ENCODE measurements around the gene TGFBR3L.

TGFBR3L gene

DNA sequence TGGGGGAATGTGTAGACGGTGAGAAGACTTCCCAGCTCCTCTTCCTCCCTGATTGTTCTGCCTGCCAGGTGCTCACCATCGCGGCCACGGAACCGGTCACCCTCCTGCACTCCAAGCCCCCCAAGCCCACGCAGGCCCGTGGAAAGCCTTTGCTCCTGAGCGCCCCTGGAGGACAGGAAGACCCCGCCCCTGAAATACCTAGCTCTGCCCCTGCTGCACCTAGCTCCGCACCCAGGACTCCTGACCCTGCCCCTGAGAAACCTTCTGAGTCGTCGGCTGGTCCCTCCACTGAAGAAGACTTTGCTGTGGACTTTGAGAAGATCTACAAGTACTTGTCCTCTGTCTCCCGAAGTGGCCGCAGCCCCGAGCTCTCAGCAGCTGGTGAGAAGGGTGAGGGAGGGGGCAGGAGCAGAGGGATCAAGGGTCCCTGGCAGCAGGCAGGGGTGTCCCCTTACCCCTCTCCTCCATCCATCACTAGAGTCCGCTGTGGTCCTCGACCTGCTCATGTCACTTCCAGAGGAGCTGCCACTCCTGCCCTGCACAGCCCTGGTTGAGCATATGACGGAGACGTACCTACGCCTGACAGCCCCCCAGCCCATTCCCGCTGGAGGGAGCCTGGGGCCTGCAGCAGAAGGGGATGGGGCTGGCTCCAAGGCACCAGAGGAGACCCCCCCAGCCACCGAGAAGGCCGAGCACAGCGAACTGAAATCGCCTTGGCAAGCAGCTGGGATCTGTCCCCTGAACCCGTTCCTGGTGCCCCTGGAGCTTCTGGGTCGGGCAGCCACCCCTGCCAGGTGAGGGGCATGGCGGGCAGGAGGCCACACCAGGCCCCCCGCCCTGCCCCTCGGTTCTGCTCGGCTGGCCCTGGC, 7.6 kb downstream of the TGFBR3L start:
- Histone ChIP-seq H3K27me3 (ENCODE audit: control insufficient read depth, insufficient read depth, low read length) (peaks cover 2% of the 10 kb centered on the region), H3K36me3 (ENCODE audit: insufficient read depth, low read length) (peaks cover 22% of the 10 kb centered on the region), H3K4me1 (ENCODE audit: control insufficient read depth, insufficient read depth, low read length) (peaks cover 43% of the 10 kb centered on the region), H3K9me3 (replicated peaks; ENCODE audit: low read length) (no peaks in the 10 kb centered on the region), H3K4me2 (ENCODE audit: low read length) (peak overlapping the region; percentile 93), H3K9ac (ENCODE audit: low read depth, low read length) (peak overlapping the region; percentile 86), H3K4me3 (ENCODE audit: low read length) (peak overlapping the region; percentile 76)

DNA sequence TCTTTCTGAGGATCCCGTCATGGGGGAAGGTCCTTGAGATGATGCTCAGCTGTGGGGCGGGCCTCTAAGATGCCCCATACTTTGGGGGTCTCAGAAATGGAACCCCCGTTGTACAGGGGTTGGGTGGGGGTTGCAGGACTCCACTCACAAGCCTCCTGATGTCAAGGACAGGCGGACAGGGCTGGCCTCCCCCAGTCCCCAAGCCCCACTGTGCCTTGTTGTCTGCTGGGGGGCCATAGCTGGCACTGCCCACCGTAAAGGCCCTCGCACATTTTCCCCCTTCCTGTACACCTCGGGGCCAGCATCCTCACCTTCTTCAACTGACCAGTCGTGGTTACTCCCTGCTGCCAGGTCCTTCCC, 8.2 kb downstream of the TGFBR3L start:
- no peak overlapping the region for H3K9ac ChIP-seq (ENCODE audit: low read depth, low read length)
- no peak overlapping the region for H3K4me2 ChIP-seq (ENCODE audit: low read length)
- no peak overlapping the region for H3K4me3 ChIP-seq (ENCODE audit: low read length)
- peaks cover 22% of the 10 kb centered on the region for H3K36me3 ChIP-seq (ENCODE audit: insufficient read depth, low read length)
- H3K4me1 ChIP-seq (ENCODE audit: control insufficient read depth, insufficient read depth, low read length) = peaks cover 42% of the 10 kb centered on the region
- H3K9me3 ChIP-seq (replicated peaks; ENCODE audit: low read length) = no peaks in the 10 kb centered on the region
- H3K27me3 ChIP-seq (ENCODE audit: control insufficient read depth, insufficient read depth, low read length) = no peaks in the 10 kb centered on the region

DNA sequence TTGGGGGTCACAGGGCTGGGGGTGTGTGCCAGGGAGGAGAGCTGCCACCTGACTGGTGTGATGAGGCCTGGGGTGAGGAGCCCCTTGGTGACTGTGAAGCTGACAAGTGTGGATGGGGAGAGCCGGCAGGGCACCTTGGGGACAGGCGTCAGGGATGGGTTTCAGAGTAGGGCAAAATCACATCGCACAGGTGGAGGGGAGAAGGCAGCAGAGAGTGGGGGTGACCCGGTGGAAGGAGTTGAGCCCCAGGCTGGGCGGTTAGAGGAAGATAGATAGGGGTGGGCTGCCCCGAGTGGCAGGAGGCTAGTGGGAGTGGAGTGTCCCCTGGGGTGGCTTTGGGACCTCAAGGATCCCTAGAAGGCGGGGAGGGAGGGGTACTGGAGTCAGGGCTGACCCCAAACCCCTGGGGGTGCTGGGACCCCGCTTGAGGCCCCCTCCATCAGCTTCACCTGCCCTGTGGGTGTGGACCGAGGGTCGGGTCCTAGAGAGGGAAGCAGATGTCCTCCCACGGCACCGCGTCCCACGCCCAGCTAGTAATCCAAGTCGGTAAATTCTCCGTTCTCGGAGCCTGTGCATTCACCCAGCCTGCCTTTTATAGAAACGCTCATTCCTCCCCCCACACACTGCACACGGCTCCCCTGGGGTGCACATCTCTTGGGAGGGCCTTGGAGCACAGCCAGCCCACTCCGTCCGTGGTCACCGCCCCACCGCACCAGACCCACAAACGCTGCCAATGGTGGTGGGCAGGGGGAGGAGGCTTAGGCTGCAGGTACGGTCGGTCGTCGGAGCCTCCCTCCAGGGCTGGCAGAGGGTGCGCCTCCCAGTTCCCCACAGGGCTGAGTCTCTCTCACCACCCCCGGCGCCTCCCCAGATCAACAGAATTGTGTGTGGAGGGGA, 8.9 kb downstream of the TGFBR3L start:
- Histone ChIP-seq H3K4me3 (ENCODE audit: low read length) (no peak overlapping the region), H3K4me2 (ENCODE audit: low read length) (no peak overlapping the region), H3K27me3 (ENCODE audit: control insufficient read depth, insufficient read depth, low read length) (no peaks in the 10 kb centered on the region), H3K36me3 (ENCODE audit: insufficient read depth, low read length) (peaks cover 22% of the 10 kb centered on the region), H3K9ac (ENCODE audit: low read depth, low read length) (no peak overlapping the region), H3K9me3 (replicated peaks; ENCODE audit: low read length) (no peaks in the 10 kb centered on the region), H3K4me1 (ENCODE audit: control insufficient read depth, insufficient read depth, low read length) (peaks cover 48% of the 10 kb centered on the region)

DNA sequence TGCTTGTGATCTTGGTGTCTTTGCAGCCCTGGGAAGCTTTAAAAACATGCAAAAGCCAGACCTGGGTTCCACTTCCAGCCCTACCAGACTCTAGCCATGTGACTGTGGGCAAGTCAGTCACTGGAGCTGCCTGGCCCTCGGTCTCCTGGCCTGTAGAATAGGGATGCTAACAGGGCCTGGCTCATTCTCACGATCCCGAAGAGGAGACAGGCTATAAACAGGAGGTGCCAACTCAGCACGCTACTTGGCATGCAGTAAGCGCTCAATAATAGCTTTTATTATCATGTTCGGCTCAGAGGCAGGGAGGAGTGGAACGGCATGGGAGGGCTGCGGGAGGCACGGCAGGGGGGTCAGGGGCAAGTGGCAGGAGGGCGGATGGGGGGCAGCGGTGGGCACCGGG, 9.6 kb downstream of the TGFBR3L start:
- H3K4me2 ChIP-seq (ENCODE audit: low read length) = no peak overlapping the region
- peaks cover 22% of the 10 kb centered on the region for H3K36me3 ChIP-seq (ENCODE audit: insufficient read depth, low read length)
- H3K4me3 ChIP-seq (ENCODE audit: low read length) = no peak overlapping the region
- peaks cover 53% of the 10 kb centered on the region for H3K4me1 ChIP-seq (ENCODE audit: control insufficient read depth, insufficient read depth, low read length)
- H3K9ac ChIP-seq (ENCODE audit: low read depth, low read length) = no peak overlapping the region
- H3K9me3 ChIP-seq (replicated peaks; ENCODE audit: low read length) = no peaks in the 10 kb centered on the region
- H3K27me3 ChIP-seq (ENCODE audit: control insufficient read depth, insufficient read depth, low read length) = no peaks in the 10 kb centered on the region

DNA sequence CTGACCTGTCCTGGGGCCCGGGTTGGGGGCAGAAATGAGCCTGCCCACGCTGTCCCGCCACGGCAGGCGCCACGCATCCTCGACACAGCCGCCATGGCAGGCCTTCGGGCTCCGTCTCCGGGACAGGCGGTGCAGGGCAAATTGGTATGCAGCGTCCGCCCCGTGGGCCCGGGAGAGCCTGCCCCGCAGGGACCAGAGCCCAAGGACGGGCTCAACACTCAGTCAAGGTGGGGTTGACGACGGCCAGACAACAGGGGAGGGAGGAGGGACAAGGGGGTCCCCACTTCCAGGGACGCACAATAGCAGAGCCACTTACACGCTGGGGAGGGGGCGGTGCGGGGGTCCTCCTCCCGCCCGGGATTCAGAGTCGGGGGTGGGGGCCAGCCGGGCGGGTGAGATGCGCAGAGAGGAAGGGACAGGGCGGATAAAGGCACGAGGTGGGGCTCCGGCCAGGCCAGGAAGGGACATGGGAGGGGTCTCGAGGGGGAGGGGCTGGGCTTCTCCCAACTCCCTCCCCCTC, 10.1 kb downstream of the TGFBR3L start:
- Histone ChIP-seq H3K36me3 (ENCODE audit: insufficient read depth, low read length) (peaks cover 22% of the 10 kb centered on the region), H3K9me3 (replicated peaks; ENCODE audit: low read length) (no peaks in the 10 kb centered on the region), H3K4me2 (ENCODE audit: low read length) (peak overlapping the region; percentile 69), H3K4me3 (ENCODE audit: low read length) (no peak overlapping the region), H3K27me3 (ENCODE audit: control insufficient read depth, insufficient read depth, low read length) (no peaks in the 10 kb centered on the region), H3K4me1 (ENCODE audit: control insufficient read depth, insufficient read depth, low read length) (peaks cover 53% of the 10 kb centered on the region), H3K9ac (ENCODE audit: low read depth, low read length) (no peak overlapping the region)

DNA sequence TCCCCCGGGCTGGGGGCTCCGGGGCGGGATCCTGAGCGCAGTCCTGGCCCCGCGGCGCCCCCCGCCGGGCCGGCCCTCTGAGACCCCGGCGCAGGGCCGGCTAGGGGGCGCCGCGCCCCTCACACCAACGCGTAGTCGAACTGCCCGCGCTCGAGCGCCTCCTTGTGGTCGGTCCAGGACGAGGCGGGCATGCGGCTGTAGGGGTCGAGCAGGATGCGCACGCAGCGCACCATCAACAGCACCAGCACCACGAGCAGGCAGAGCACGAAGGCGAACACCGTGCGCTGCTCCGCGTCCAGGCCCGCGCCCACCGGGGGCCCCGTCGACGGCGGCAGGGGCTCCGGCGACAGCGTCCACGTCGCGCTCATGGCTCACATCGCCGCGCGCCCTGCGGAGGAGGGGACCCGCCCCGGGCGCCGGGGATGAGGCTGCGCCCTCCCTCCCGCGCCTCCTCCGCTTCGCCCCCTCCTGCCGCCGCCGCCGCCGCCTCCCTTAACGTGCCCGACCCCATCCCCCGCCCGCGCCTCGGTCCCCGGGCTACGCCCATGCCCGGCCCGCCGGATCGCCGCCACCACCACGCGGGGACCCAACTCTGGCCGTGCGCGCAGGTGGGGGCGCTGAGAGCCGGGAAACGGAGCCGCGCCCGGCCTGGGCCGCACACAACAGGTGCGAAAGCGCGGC, 10.7 kb downstream of the TGFBR3L start:
- Histone ChIP-seq H3K36me3 (ENCODE audit: insufficient read depth, low read length) (peaks cover 22% of the 10 kb centered on the region), H3K4me1 (ENCODE audit: control insufficient read depth, insufficient read depth, low read length) (peaks cover 55% of the 10 kb centered on the region), H3K27me3 (ENCODE audit: control insufficient read depth, insufficient read depth, low read length) (no peaks in the 10 kb centered on the region), H3K9me3 (replicated peaks; ENCODE audit: low read length) (no peaks in the 10 kb centered on the region), H3K9ac (ENCODE audit: low read depth, low read length) (no peak overlapping the region), H3K4me2 (ENCODE audit: low read length) (peak overlapping the region; percentile 69), H3K4me3 (ENCODE audit: low read length) (peak overlapping the region; percentile 55)

DNA sequence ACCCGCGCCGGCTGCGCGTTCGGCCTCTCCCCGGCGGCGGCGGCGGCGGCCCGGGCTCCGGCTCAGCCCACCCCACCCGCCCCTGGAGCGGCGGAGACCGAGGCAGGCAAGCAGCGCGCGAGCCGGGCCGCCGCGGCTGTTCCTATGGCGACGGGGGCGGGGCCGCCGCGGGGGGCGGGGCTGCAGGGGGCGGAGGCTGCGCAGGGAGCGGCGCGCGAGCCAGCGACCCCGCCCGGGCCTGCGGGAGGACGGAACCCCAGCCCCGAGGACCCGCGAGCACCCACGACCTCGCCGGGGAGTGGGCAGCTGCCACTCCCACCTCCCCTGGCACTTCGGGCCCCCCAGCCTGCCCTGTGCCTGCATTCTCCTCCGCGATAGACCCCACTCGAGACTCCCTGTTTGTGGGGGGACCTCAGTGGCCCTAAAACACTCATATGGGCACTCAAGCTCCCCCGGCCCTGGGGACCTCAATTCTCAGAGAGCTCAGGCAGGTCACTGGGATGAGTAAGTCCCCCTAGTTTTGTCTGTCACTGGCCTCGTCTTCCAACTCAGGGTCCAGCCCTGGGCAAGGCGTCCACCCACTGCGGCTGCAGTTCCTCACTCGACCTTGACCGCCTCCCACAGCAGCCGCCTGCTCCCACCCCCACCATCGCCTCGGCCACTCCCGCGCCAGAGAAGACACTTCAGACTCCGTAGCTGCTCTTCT, 11.5 kb downstream of the TGFBR3L start, which contains the start of gene CTXN1:
TSS of gene CTXN1 (minus strand) at position 115 of the 706 bp plus-strand sequence. CDS start 597 bp downstream, outside the sequence.
- Histone ChIP-seq H3K27me3 (ENCODE audit: control insufficient read depth, insufficient read depth, low read length) (no peaks in the 10 kb centered on the region), H3K9ac (ENCODE audit: low read depth, low read length) (peak within 1 kb of the TSS; percentile 52), H3K9me3 (replicated peaks; ENCODE audit: low read length) (no peaks in the 10 kb centered on the region), H3K4me2 (ENCODE audit: low read length) (peak within 1 kb of the TSS; percentile 87), H3K4me3 (ENCODE audit: low read length) (peak within 1 kb of the TSS; percentile 72), H3K36me3 (ENCODE audit: insufficient read depth, low read length) (peaks cover 30% of the 10 kb centered on the region), H3K4me1 (ENCODE audit: control insufficient read depth, insufficient read depth, low read length) (peaks cover 56% of the 10 kb centered on the region)

DNA sequence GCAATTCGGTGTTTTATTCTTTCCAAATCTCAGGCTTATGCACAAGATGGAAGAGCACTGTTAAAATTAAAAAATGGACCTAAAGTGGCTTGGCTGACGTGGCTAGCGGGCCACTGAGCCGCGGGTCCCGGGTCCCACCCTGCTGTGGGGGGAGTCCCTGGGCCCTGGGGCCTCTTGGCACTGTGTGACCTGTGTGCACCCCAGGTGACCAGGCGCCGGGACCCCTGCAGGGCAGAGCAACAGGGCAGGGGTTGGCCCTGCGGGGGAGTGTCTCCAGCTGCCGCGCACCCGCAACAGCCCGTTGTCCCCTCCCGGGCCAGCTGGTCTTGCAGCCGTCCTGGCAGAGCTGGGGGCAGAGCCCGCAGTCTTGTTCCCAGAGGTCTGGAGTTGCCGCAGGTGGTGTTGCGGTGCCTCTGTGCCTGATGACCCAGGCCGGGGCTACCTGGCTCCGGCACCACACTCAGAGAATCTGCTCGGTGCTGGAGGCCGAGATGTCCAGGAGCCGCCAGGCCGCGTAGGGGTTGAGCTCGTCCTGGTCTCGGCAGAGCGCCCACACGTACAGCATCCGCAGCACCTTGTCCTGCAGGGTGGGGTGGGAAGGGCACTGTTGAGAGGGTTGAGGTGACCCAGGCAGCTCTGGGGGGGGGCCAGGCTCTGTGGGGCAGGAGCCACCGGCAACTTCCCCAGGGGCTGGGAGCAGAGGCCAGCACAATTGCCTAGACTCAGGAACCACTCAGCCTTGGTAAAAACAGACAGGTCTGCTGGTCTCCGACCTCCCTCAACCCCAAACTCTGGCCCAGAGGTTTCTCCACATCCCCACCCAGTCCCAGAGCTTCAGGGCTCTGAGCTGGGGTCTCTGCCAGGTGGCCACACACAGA, 12.3 kb downstream of the TGFBR3L start:
- H3K4me1 ChIP-seq (ENCODE audit: control insufficient read depth, insufficient read depth, low read length) = peaks cover 48% of the 10 kb centered on the region
- no peaks in the 10 kb centered on the region for H3K9me3 ChIP-seq (replicated peaks; ENCODE audit: low read length)
- H3K9ac ChIP-seq (ENCODE audit: low read depth, low read length) = no peak overlapping the region
- peaks cover 35% of the 10 kb centered on the region for H3K36me3 ChIP-seq (ENCODE audit: insufficient read depth, low read length)
- H3K4me3 ChIP-seq (ENCODE audit: low read length) = no peak overlapping the region
- peak overlapping the region; percentile 87 for H3K4me2 ChIP-seq (ENCODE audit: low read length)
- no peaks in the 10 kb centered on the region for H3K27me3 ChIP-seq (ENCODE audit: control insufficient read depth, insufficient read depth, low read length)

DNA sequence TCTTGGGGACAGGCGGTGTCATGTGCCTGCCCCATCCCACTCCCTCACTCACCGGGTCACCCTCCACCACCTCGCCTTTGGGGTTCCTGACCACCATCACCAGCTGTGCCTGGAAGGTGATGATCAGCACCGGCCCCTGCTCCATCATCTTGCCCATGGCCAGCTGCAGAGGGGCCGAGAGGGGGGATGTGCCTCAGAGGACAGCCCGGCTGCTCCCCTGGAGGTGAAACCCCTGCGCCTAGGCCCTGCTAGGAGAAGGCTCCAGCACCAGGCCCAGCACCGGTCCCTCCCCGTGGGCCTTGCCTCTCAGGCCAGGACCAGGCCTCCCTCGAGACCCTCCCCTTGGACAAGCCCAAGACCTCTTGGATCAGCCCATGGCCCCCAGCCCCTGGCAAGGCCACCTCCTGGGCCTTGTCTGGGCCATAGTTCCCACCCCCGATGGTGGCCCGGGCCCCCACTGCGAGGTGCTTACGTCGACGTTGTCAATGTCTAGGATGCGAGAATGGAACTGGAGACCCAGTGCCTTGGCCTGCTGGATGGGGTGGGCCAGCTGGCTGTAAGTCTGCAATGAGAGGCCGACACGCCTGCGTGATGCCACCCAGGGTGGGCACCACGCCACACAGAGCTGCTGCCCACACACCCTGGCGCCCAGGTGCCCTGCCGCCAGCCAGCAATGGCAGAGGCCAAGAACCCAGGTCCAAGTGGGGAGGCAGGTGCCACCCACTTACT, 13.1 kb downstream of the TGFBR3L start:
- peaks cover 35% of the 10 kb centered on the region for H3K36me3 ChIP-seq (ENCODE audit: insufficient read depth, low read length)
- H3K4me3 ChIP-seq (ENCODE audit: low read length) = no peak overlapping the region
- H3K4me1 ChIP-seq (ENCODE audit: control insufficient read depth, insufficient read depth, low read length) = peaks cover 44% of the 10 kb centered on the region
- no peaks in the 10 kb centered on the region for H3K9me3 ChIP-seq (replicated peaks; ENCODE audit: low read length)
- peak overlapping the region; percentile 61 for H3K4me2 ChIP-seq (ENCODE audit: low read length)
- peak overlapping the region; percentile 55 for H3K9ac ChIP-seq (ENCODE audit: low read depth, low read length)
- no peaks in the 10 kb centered on the region for H3K27me3 ChIP-seq (ENCODE audit: control insufficient read depth, insufficient read depth, low read length)
